Stimulated activated CD4-positive, alpha-beta T cell treated with anti-CD3 and anti-CD28 coated beads, Interleukin-4, amount 100 ng/mL, for 48 hours (primary cell): ENCODE results near the gene POU3F3.

ENCODE experiments used
- DNase-seq, 2 donors: peaks; one replicate each; pipeline ENCODE4 v3.0.0-alpha.2; 2020; ENCODE audit warnings: low read depth in 2 of 2

The POU3F3 gene

GRCh38 chr2:104860451-104860790, 6.5 kb downstream of the POU3F3 start:
- no peak for DNase-seq

GRCh38 chr2:104861351-104862057, 7.6 kb downstream of the POU3F3 start:
- DNase-seq = no peak

- DNase-seq = no peak
These were observed 8.4 kb downstream of the POU3F3 start for GRCh38 chr2:104862058-104862941.

GRCh38 chr2:104863146-104863467, 9.2 kb downstream of the POU3F3 start:
- DNase-seq = no peak

- DNase-seq = no peak
These were observed 9.8 kb downstream of the POU3F3 start for GRCh38 chr2:104863468-104864279.

GRCh38 chr2:104864280-104865095, 10.6 kb downstream of the POU3F3 start:
- DNase-seq = no peak

- DNase-seq = no peak
These were observed 11.2 kb downstream of the POU3F3 start for GRCh38 chr2:104865096-104865470.

GRCh38 chr2:104866122-104866864, 12.4 kb downstream of the POU3F3 start:
- no peak for DNase-seq

- no peak for DNase-seq
These were observed 13.2 kb downstream of the POU3F3 start for GRCh38 chr2:104866883-104867812.

GRCh38 chr2:104867813-104868504, 14.0 kb downstream of the POU3F3 start:
- DNase-seq = no peak

GRCh38 chr2:104868505-104868866, 14.6 kb downstream of the POU3F3 start:
- DNase-seq = no peak

GRCh38 chr2:104870100-104870975, 16.4 kb downstream of the POU3F3 start:
- no peak for DNase-seq

GRCh38 chr2:104871649-104871971, 17.7 kb downstream of the POU3F3 start:
- no peak for DNase-seq

- DNase-seq = no peak
These were observed 18.3 kb downstream of the POU3F3 start for GRCh38 chr2:104871972-104872865.

GRCh38 chr2:104872866-104873688, 19.2 kb downstream of the POU3F3 start:
- no peak for DNase-seq

- no peak for DNase-seq
These were observed 19.8 kb downstream of the POU3F3 start for GRCh38 chr2:104873689-104874054.

GRCh38 chr2:104874230-104874629, 20.3 kb downstream of the POU3F3 start:
- DNase-seq = no peak
